ENCODE measurements around the gene SSBP2.
A peak's percentile ranks its signal among the peaks of the same experiment; 100 is the strongest.

The SSBP2 gene

GRCh38 chr5:81751836-81752643, 1.1 kb upstream of the SSBP2 start:
- DNase-seq (ENCODE audit: low read depth) = no peak
- TF ChIP-seq MYC (IDR thresholded peaks at IDR 0.05; ENCODE audit: low read depth, low read length) (no peak), POLR2A (IDR thresholded peaks at IDR 0.05; ENCODE audit: extremely low read depth, insufficient read length) (no peak), CTCF (IDR thresholded peaks at IDR 0.05; ENCODE audit: low read depth, low read length) (no peak), MAX (IDR thresholded peaks at IDR 0.05; ENCODE audit: low read depth, low read length) (no peak)
- peak overlapping the region; percentile 54 for H3K4me3 ChIP-seq (ENCODE audit: low read depth, low read length)

DNA sequence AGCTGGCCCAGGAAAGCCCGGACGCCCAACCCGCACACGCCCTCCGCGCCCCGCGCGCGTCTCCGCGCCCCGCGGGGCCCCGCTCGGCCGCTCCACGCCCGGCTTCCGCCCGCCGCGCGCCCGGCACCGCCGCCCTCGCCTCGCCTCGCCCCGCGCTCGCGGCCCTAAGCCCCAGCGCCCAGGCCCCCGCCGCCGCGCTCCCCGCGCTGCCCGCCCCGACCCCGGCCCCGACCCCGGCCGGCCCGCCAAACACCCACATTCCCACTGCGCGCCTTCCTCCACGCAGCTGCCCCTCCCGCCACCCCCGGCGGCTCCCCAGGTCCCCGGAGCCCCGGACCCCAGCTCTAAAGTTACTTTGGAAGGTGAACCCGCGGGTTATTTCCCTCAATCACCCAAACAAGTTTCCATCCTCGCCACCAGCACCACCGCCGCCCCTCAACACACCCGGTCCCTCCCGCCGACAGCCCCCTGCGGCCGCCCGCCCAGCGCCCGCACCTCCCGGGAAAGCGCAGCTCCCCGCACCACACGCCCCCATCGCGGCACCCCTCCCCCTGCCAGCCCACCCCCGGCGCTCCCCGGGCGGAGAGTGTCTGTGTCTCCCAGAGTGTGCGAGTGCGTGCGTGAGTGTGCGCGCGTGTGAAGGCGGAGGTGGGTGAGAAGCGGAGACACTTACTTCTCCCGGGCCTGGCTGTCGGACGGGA, 439 bp downstream of the SSBP2 start:
- peak overlapping the region; percentile 67 for H3K4me3 ChIP-seq (ENCODE audit: low read depth, low read length)
- peak; percentile 26 for DNase-seq (ENCODE audit: low read depth)
- TF ChIP-seq POLR2A (IDR thresholded peaks at IDR 0.05; ENCODE audit: extremely low read depth, insufficient read length) (no peak), CTCF (IDR thresholded peaks at IDR 0.05; ENCODE audit: low read depth, low read length) (no peak), MYC (IDR thresholded peaks at IDR 0.05; ENCODE audit: low read depth, low read length) (no peak; the same call in 1 of the 2 replicates), MAX (IDR thresholded peaks at IDR 0.05; ENCODE audit: low read depth, low read length) (no peak; the same call in 1 of the 2 replicates)

- peak overlapping the region; percentile 56 for H3K4me3 ChIP-seq (ENCODE audit: low read depth, low read length)
- TF ChIP-seq MYC (IDR thresholded peaks at IDR 0.05; ENCODE audit: low read depth, low read length) (no peak), MAX (IDR thresholded peaks at IDR 0.05; ENCODE audit: low read depth, low read length) (no peak), CTCF (IDR thresholded peaks at IDR 0.05; ENCODE audit: low read depth, low read length) (no peak), POLR2A (IDR thresholded peaks at IDR 0.05; ENCODE audit: extremely low read depth, insufficient read length) (no peak)
- peak; percentile 47 for DNase-seq (ENCODE audit: low read depth)
These were observed 1.2 kb downstream of the SSBP2 start for GRCh38 chr5:81749561-81750307.

- H3K4me3 ChIP-seq (ENCODE audit: low read depth, low read length) = peak overlapping the region; percentile 56
- DNase-seq (ENCODE audit: low read depth) = peak; percentile 16
- TF ChIP-seq MYC (IDR thresholded peaks at IDR 0.05; ENCODE audit: low read depth, low read length) = no peak
- TF ChIP-seq POLR2A (IDR thresholded peaks at IDR 0.05; ENCODE audit: extremely low read depth, insufficient read length) = no peak
- TF ChIP-seq MAX (IDR thresholded peaks at IDR 0.05; ENCODE audit: low read depth, low read length) = no peak
These were observed 1.7 kb downstream of the SSBP2 start for GRCh38 chr5:81749192-81749560.

DNA sequence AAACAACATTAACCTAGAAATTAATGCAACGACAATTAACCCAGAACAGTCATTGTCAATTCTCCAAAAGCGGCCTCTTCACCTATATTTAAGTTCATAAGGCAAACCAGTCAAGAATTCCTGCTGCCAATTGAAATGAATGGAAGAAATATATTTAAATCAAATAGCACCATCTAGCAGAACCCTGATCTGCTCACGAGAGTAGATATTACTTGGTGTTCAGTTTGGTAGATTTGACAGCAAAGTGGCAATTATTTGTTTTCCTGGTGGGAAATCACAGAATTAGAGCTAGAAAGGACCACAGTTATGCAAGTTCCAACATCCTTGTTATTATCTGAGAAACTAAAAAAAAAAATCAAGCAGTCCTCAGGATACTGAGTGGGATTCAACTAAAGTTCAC, 2.3 kb downstream of the SSBP2 start:
- TF ChIP-seq CTCF (IDR thresholded peaks at IDR 0.05; ENCODE audit: low read depth, low read length) (no peak), POLR2A (IDR thresholded peaks at IDR 0.05; ENCODE audit: extremely low read depth, insufficient read length) (no peak), MYC (IDR thresholded peaks at IDR 0.05; ENCODE audit: low read depth, low read length) (no peak), MAX (IDR thresholded peaks at IDR 0.05; ENCODE audit: low read depth, low read length) (no peak)
- no peak for DNase-seq (ENCODE audit: low read depth)
- H3K4me3 ChIP-seq (ENCODE audit: low read depth, low read length) = no peak overlapping the region
